T-helper 1 cell (primary cell): Measurements from ENCODE around the gene TMEM86B.
A peak's percentile ranks its signal among the peaks of the same experiment; 100 is the strongest.

Experiments
- DNase-seq, 5 donors: peaks; one replicate each; pipeline ENCODE4 v3.0.0-alpha.2; 2012 to 2020

The TMEM86B gene

DNA sequence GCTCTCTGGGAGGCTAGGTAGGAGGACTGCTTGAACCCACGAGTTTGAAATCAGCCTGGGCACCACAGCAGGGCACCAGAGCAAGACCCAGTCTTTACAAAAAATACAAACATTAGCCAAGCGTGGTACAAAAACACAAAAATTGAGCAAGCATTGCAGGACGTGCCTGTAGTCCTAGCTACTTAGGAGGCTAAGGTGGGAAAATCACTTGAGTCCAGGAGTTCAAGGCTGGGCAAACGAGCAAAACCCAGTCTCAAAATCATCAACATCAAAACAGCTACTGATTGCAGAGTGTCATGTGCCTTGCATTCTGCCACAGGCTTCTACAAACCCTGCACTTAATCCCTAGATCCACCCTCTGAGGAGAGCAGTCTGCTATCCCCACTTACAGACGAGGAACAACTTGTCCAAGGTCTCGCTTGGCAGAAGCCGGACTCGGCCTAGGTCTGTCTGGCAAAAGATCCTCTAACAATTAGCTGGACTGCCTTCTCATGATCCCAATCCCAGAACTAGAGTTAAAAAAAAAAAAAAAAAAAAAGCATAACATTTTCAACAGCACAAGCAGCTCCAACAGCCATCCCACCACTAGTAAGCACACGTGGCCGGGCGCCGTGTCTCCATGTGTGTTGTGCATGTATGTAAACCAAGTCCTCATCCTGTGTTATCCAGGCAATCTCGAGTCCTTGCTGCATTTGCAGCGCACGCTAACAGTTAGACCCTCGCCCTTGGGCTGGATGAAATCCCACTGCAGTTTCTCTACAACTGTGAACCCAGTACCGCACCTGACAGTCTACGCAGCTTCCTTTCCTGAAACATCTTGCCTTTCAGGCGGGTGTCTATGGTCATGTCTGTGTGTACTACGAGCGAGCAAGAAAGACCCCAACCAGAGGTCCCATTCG, 28.2 kb upstream of the TMEM86B start:
- no peak for DNase-seq

DNA sequence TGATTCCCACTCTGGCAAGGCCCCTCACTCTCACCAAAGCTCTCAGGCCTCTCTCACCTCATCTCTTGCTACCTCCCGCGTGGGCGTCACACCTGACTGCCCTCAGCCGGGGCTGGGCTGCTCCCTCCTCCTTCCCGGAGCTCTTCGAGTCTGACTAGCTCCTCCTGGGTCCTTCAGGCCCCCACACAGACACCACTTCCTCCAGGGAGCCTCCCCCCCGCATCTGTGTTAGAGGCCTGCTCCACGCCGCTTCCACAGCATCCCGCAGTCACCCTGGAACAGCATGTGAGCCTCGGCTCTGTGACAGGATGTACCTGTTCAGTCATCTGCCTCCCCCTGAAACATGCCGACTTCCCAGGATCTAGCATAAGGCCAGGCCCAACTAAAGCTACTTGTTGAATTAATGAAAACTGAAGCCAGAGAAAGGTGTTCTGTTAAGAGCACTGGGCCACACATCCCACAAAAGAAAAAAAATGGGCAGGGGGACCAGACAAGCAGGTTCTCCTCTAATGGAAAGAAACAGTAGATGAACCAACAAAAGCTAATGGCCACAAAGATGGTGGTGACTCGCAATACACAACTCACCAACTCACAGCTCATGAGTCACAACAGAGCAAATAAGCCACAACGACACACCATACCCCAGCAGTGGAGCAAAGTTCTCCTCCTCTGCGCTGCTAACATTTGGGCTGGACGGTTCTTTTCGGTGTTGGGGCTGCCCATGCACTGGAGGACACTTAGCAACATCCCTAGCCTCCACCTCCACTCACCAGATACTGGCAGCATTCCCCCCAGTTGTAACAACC, 27.3 kb upstream of the TMEM86B start:
- DNase-seq, result peak in 2 of 5 donors; percentile 32 to 62

DNA sequence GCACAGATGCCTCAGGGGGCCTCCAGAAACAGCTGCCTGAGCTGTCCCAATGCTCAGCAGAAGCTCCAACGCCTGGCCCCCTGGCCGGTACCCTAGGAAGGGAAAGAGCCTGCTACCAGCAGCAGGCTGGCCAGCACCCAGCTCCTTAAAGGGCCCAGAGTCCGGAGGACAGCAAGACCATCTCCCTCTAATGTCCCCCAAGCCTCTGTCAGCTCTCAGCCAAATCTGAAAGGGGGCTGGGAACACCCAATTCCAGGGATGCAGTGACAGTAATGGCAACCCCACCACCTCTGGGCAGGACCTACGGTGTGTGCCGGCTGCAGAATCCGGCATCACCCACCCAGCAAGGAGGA, 26.0 kb upstream of the TMEM86B start:
- no peak for DNase-seq

DNA sequence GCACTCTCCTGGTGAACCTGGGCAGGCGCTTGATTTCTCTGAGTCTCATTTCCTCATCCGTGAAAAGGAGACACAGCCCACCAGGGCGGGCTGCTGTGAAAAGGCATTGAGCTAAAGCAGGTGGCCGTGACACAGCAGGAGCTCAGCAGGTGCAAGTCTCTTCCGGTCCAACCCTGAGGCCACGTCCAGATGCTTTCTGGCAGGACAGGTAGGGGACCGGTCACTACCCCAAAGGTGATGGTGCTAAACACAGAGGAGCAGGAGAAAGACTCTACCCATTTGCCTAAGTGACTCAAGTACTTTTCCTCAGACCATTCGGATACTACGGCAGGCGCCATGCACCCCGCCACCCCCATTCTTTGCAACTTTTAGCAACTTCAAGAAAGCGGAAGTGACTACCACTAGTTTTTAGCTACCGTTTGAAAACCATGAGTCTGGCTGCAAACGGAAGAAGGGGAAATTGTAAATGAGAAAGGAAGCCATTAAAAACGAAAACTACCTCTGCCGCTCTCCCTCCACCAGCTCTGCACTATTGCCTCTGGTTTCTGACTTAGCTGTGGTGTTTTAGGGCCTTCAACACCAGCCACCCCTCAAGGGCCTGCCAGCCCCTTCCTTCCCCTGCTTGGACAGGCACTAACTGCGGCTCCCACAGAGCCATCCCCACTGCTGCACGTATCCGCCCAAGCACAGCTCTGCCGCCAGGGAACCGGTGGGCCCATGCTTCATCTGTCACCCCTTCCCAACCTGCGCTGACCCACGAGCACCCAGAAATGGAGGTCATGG, 25.5 kb upstream of the TMEM86B start:
- DNase-seq, result peak in 4 of 5 donors; percentile 41 to 84 (median 54)

DNA sequence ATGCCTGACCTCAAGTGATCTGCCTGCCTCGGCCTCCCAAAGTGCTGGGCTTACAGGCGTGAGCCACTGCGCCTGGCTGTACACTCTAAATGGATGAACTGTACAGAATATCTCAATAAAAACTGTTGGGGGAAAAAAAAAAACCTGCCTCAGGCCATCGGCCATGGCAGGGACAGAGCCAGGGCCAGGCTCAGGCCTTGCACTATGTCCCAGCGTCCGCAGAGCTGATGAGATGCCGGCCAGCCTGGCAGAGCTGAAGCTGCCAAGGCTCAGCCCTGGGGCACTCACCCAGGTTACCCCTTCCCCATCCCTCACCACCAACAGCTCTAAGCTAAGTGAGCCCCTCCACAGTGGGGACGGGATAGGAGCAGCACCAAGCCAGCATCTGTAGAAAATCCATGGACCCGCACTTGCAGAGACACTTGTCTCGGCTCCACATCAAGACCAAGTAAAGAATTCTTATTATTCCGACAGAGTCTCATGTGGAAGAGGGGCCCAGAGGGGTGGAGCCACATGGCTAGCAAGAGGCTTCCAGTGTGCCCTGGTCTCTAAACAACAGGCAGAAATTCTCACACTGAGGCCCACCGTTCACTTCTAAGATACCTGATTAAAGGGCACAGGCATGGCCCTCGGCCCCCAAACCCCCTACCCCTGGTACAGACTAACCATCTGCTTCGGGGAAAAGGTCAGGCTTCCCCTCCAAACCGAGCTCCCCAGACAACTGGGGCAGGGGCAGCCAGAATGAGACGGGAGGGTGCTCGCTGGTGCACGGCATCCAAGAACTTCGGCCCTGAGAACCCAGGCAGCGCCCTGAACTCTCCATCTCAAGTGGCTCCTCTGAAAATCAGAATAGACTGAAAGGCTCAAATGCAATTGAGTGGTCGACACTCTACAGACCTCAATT, 24.4 kb upstream of the TMEM86B start:
- no peak for DNase-seq

DNA sequence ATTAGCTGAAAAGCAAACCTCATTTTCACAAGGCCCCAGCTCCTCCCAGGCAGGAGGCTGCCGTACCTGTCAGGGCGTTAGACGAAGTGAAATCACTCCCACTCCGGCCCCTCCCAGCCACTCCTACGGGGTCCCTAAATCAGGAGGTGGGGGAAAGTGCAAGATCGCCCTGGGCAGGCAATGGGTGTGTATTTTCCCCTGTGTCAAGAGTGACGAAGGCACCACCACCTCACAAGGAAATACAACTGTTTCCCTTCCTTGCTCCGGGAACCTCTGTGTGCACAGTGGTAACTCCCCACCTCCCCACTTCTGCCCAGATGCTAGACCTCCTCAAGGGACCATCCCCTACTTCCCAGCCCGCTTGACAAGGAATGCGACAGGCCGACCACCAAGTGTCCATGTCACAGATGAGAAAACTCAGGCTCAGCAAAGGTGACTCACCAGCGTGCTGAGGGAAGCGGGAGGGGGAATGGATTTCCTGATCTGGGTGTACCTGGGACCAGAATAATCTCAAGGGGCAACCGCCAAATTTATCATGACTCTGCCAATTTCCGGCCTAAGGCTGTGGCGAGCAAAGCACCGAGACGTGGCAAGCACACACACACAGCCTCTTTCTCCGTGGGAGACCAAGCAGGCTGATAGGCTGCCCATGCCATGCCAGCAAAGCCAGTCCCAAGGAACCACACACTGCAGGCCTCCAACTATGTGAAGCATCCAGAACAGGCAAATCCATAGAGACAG, 22.9 kb upstream of the TMEM86B start:
- DNase-seq, result peak in 4 of 5 donors; percentile 25 to 70 (median 32)

DNA sequence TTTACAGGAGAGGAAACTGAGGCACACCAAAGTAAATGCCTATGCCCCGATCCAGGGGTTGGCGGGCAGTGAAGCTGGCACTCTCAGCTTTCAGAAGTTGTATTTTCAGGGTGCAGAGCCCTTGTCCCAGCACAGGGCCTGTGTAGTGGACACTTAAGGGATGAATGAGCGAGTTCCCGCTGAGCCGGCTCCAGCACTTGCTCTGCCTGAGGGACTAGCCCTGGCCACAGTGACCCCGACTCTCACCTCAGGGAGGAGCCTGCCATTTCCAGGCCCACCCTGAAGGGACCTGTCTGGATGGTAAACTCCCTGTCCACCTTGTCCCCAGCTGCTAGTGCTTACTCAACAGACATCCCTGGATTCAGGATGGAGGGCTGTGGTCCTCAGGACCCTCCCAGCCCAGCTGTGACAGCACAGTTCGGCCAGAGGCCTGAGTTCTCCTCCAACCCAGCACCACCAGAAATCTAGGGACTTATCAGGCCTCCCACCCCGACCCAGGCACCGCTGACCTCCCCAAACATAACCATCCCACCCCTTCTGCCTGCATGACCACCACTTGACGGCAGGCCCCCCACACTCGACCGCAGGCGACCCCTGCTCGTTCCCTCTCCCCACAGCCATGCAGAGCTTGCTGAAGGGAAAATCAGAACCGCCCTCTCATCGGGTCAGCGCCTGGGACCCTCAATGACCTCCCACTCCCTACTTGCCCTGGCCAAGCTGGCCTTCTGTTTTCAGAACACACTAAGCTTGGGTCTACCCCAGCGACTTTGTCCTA, 21.9 kb upstream of the TMEM86B start:
- DNase-seq, result no peak

DNA sequence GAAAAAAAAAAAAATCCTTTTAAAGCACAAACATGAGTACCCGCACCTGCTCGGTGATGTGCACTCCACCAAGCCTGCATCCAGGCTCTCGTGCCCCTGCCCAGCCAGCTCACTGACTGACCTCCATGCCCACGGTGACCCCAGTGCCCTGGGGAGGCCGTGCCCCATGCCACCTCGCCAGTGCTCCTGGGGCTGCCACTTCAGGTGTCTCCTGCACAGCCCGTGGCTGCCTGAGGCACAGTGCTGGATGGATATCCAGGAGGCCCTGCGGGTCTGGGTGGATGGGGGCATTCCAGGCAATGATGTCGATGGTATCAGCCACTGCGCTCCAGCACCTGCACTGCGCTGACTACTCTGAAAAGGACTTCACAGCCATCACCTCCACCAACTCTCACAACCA, 21.3 kb upstream of the TMEM86B start:
- DNase-seq, result no peak

DNA sequence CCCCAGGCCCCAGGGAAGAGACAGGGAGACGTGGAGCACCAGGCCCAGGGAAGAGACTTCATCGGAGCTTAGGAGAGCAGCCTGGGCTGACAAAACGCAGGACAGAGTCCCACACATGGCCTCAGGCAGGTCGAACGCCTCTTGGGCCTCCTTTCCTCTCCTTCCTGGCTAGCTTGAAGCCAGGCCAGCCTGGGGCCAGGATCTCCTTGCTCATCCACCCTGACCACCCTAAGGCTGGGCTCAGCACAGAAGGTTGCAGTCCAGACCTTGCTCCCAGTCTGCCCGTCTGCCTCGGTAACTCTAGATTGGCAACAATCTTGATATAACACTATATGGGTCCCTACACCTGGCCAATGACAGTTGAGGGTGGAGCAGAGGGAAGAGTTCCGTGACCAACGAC, 20.1 kb upstream of the TMEM86B start:
- no peak for DNase-seq

DNA sequence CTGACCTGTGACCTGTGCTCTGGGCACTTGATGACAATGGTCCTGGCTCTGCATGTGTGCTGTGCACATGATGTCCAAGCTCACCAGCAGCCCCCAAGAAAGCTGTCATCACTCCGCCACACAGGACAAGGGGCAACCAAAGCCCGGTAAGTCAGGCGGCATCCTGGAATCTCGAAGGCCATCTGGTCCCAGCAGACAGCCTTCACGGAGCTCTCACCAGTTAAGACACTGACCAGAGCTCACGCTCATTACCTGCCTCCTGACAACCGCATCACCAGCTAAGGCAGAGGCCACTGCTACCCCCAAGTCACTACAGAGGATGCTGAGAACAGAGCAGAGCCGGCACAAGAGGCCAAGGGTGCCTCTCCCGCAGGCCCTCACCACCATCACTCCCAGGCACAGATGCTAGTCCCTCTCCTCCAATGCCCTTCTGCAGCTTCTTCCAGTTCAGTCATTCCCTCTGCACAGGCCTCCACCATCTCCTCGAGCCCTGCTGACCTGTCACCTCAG, 19.7 kb upstream of the TMEM86B start:
- DNase-seq, result no peak

DNA sequence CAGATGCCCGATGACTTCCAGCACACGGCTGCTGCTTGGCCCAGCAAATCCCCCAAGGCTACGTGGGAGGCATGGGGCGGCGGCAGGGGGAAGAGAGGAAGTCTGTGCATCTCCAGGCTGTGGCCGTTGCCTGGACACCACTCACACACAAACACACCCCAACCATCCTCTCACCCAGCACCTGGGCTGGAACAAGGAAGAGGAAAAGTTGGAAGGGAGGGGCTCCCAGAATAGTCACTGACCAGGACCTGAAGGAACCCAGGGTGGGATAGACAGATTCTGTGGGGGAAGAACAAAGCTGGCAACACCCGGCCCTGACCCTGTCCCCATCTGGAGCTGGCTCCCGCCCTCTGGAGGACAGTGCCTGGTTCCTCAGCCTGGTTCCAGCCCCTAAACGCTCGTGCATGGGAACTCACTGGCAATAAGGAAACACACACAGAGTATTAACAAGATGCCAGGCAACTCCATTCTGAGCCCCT, 19.1 kb upstream of the TMEM86B start:
- DNase-seq, result no peak

DNA sequence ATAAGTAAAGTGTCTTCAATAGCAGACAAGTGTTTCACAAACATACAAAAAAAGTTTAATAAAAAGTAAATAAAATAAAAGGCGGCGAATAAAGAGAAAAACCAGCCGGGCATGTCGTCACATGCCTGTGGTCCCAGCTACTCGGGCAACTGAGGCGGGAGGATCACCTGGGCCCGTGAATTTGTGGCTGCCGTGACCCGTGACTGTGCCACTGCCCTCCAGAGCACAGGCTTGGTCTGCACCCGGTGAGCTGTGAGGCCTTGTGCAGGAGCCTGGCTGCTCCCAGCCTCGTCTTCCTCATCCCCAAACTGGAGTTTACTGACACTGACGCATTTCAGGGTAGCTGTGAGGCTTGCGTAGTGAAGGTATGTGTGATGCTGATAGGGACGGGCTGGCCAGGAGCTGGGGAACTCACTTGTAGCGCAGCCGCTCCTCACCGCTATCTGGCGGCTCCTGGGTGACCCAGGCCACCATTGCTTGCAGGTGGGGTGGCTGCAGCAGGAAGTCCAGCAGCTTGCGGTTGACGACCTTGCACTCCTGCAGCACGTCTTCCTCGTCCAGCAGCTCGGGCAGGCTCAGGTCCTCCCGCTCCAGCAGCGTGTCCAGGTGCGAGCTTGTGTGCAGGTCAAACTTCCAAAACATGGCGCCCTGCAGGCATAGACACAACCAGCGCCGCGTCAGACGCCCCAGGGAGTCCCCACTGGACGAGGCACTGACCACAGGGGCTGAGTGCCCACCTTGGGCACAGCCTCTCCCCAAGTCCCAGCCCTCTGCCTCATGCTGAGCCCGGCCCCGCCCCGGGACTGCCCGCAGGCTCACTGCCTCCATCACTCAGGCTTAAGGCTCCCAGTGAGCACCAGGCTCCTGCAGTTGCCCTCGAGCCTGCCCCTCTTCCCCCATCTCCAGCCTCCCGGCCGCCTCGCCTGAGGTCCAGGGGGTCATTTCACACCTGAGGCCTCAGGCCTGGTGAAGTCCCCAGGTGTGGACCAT, 18.2 kb upstream of the TMEM86B start:
- no peak for DNase-seq

DNA sequence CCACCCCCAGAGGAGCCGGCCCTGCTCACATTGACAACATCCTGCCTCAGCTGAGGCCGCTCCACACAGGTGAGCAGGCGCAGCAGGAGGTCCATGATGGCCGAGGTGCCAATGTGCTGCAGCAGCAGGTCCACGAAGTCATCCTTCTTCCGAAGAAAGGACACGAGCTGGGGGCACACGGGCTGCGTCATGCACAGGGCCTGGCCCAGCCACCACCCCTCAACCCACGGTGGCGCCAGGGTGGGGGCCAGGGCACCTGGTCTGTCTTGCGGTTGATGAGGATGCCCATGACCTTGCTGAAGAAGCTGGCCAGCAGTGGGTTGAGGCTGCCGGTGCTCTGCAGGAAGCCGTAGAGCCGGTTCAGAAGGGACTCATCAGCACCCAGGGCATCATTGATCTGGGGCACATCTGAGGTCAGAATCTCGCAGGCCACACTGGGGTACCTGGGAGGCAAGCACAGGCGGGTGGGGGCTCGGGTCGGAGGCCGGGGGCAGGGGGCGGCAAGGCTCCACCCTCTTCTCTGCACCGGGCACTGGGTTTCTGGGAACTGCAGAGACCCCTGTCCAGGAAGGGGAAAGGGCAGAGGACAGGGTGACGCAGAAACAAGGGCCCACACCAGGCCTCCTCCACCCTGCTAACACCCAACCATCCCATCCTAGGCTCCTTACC, 16.8 kb upstream of the TMEM86B start:
- DNase-seq, result no peak

DNA sequence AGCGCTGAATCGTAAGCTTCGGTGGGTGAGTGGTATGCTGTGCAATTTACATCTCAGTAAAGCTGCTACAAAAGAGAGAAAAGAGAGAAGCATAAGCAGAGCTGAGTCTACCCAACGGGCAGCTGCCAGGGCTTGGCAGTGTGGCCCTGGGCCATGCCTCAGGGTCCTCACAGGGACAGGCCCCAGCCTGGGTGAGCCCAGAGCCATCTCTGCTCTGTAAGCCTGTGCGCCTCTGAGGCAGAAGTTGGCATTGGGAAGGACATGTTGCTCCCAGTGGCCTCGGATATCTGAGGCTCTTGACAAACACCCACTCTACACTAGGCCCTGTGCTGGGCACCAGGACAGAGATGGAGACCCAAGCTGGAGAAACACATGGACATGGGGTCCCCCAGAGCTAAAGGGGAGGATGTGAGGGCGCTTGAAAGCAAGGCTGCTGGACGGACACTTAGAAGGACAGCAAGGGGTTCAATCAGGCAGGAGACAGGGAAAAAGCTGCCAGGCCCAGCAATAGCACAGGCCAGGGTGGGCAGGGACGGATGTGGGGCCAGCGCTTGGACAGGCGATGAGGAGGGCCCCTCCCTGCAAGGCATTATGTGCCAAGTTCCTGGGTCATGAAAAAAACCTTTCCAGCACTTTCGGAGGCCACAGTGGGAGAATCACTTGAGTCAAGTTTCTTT, 15.6 kb upstream of the TMEM86B start:
- DNase-seq, result no peak

DNA sequence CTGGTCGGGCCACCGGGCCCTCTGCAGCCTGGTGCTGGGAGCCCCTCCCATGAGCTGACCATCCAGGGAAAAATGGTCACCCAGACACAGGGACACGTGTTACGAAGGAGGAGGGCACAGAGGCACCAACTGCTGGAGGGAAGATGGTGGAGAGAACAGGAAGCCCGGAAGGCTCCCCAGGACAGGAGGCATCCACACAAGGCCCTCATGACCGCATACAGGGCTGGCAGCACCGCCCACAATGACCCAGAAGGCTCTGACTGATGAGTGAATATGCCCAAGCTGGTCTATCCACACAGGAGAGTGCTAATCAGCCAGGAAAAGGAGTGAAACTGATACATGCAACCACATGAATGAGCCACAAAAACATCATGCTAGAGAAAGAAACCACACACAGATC, 14.0 kb upstream of the TMEM86B start:
- no peak for DNase-seq

DNA sequence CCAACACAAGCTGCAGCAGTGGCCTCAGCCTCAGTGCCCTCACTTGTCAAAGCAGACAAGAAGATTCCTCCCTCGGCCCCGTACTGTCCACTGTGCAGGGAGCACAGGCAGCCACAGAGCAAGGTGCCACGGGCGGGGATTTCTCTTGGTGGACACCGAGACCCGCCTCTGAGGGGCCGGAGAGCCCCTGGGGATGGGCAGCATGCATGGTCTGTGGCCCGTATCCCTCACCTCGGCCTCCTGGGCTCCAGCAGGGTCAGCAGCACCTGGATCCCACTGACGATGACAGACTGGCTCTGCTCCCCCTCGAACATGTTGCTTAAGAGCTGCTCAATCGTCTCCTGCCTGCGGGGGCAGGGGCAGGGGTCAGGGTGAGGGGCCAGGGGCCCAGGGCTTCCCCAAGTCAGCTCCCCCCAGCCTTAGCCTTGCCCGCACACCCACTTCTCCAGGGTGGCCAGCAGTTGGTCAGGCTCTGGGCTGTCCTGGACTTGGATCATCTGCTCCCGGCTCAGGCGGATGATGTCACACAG, 13.4 kb upstream of the TMEM86B start:
- no peak for DNase-seq
